Esophagus squamous epithelium (tissue), 5 donors: Measurements from ENCODE around the gene MYO1D. TPM values are rescaled to one million over a fixed set of nuclear protein-coding genes. Genes with fewer than 3 reads are reported as not detected.

Experiments
- DNase-seq: peaks from one replicate; lab custom pipeline; 2025; lab: John Stamatoyannopoulos, UW
- H3K27ac ChIP-seq, 4 donors: fragments of 200-600 bp; sonication (generic); one replicate each; pipeline ENCODE4 v1.5.1; 2016 to 2019; ENCODE audit warnings: mild to moderate bottlenecking in 1 of 4
- H3K27me3 ChIP-seq, 4 donors: fragments of 200-600 bp; sonication (generic); 1 replicate in 3 of 4; 2 replicates in 1 of 4; pipeline versions ENCODE4 v1.5.1 to v1.6.0; 2017 to 2021; ENCODE audit warnings: antibody characterized with exemption in 1 of 4
- H3K36me3 ChIP-seq, 3 donors: fragments of 200-600 bp; sonication (generic); one replicate each; pipeline ENCODE4 v1.5.1; 2016 to 2019
- H3K4me1 ChIP-seq, 3 donors: fragments of 200-600 bp; sonication (generic); one replicate each; pipeline ENCODE4 v1.5.1; 2017 to 2019
- H3K4me3 ChIP-seq, 4 donors: fragments of 200-600 bp; sonication (generic); 1 replicate in 3 of 4; 2 replicates in 1 of 4; pipeline ENCODE4 v1.5.1; 2016 to 2019; ENCODE audit warnings: mild to moderate bottlenecking in 2 of 4, moderate library complexity in 1 of 4
- H3K9me3 ChIP-seq, 3 donors: fragments of 200-600 bp; sonication (generic); one replicate each; pipeline ENCODE4 v1.5.1; 2016 to 2019
- POLR2A ChIP-seq, 4 donors: fragments of 450-650 bp; IDR thresholded peaks; one replicate each; pipeline ENCODE4 v1.6.1; 2017; ENCODE audit warnings: antibody characterized with exemption in 4 of 4, mild to moderate bottlenecking in 4 of 4, moderate library complexity in 3 of 4
- WGBS, 2 donors: methylation state at CpG; one replicate each; pipeline ENCODE4 v1.1.5; 2018; 5-methylcytosine and 5-hydroxymethylcytosine counted together
- intact Hi-C: fragments of 100-400 bp; cut with DNase I; formaldehyde crosslinking; loops from one replicate; pipeline ENCODE4 v1.15.0; 2022
- total RNA-seq, 4 donors: library from RNA; depleted of rRNA; stranded (reverse); fragments of >200 nt; gene quantifications; one replicate each; pipeline ENCODE4 v1.1.0, GENCODE V29; 2016
- TF ChIP-seq, protein P1 (sequence below), 6 experiments: fragments of 450-650 bp in 4 of 6; fragments of 200-600 bp in 2 of 6; sonication (generic) in 2 of 6; IDR thresholded peaks; one replicate each; pipeline ENCODE4 v1.5.1; 2016 to 2019; ENCODE audit warnings: antibody characterized with exemption in 6 of 6, mild to moderate bottlenecking in 4 of 6, moderate library complexity in 4 of 6
- donor health status: DM: yes; HTN: yes; CAD: no.

The MYO1D gene
- total RNA-seq, 4 donors from 2014 or later, result 58.8 to 86.8 (median 64.3) TPM

DNA sequence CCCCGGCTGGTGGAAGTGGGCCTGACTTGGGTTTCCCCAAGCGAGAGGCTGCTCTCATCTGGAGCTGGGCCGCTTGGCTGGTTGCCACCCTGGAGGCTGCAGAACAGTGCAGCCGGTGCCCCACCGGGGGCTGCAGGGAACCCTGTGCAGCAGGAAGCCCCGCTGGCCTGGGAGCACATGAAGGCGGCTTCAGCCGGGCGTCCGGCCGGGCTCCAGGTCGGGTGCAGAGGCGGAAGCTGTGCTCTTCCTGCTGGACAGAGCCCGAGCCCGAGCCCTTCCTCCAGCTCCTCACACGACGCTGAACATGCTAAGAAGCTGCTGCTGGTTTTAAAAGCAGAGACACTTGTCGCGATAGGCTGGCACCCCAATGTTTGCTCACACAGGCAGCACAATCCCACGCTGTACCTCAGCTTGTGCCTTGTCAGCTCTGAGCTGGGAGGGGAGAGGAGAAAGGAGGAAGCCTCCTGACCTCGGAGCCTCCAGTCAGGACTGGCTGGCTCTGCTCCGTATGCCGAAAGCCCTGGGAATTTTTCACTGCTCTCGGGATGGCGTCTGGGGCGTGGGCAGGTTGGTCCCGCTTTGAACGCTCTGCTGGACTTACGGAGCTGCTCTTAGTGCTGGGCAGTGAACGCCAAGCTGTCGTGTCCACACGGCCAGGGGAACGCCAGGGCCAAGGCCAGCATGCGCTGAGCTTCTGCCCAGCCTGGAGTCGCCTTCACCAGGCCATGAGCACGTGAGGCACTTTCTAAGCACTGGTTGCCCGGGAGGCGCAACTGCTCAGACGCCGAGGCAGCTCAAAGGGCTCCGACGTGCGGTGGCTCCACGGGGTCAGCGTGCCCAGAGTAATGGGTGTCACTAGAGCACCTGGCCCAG lies 381.3 kb downstream of the MYO1D start:
- no peak for DNase-seq
- no peak overlapping the region for H3K4me3 ChIP-seq
- H3K27ac ChIP-seq, result no peak overlapping the region
- H3K9me3 ChIP-seq, result no peaks in the 10 kb centered on the region
- H3K27me3 ChIP-seq, result no peaks in the 10 kb centered on the region
- 80% methylated on average over 5 of the region's 45 CpGs; no CpG with 5 or more reads in 1 of the 2 donors for WGBS, 2 donors
- intact Hi-C loops, result no loop called here
- peaks cover 5 to 68% (median 10%) of the 10 kb centered on the region in 3 donors for H3K4me1 ChIP-seq
- peaks cover 0 to 38% (median 0%) of the 10 kb centered on the region in 3 donors for H3K36me3 ChIP-seq
- no peak for TF ChIP-seq POLR2A (IDR thresholded peaks at IDR 0.05)
- TF ChIP-seq, protein P1, sequence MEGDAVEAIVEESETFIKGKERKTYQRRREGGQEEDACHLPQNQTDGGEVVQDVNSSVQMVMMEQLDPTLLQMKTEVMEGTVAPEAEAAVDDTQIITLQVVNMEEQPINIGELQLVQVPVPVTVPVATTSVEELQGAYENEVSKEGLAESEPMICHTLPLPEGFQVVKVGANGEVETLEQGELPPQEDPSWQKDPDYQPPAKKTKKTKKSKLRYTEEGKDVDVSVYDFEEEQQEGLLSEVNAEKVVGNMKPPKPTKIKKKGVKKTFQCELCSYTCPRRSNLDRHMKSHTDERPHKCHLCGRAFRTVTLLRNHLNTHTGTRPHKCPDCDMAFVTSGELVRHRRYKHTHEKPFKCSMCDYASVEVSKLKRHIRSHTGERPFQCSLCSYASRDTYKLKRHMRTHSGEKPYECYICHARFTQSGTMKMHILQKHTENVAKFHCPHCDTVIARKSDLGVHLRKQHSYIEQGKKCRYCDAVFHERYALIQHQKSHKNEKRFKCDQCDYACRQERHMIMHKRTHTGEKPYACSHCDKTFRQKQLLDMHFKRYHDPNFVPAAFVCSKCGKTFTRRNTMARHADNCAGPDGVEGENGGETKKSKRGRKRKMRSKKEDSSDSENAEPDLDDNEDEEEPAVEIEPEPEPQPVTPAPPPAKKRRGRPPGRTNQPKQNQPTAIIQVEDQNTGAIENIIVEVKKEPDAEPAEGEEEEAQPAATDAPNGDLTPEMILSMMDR (IDR thresholded peaks at IDR 0.05), result no peak

DNA sequence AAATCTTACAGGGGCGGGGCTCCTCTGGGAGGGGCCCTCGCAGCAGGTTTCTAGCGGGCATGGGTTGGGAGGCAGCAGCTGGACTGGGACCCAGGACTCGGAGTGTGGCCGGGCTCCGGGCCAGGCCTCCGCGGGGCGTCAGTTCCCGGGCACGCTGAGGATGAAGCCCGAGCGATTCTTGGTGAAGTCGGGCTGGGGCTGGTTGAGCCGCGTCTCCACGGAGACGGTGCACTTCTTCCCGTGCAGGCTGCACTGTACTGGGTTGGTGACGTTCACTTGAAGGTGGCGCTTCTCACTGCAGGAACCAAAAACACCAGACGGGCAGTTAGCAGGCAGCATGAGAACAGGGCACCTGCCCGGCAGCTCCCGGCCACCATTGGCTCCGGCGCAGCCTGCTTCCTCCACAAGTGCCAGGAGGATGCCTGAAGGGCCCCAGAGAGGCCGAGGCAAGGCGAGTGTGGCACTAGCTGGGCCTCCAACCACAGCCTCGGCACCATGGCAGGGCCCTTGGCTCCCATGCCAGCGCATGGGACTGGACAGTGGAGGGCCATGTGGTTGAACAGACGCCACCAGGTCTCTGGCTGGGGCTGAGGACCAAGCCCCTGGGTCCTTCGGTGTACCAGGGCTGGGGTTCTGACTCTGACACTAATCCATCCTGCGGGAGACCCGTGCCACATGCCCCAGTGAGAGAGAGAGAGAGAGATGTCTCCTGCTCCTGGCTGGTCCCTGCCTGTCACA lies 382.1 kb downstream of the MYO1D start:
- no peak overlapping the region for H3K27ac ChIP-seq
- no peak for DNase-seq
- TF ChIP-seq, protein P1 (IDR thresholded peaks at IDR 0.05), result no peak
- TF ChIP-seq POLR2A (IDR thresholded peaks at IDR 0.05), result no peak
- H3K27me3 ChIP-seq, result no peaks in the 10 kb centered on the region
- H3K4me1 ChIP-seq, result peaks cover 5 to 76% (median 10%) of the 10 kb centered on the region in 3 donors
- 92 to 93% methylated on average over 6 to 18 of the region's 34 CpGs for WGBS, 2 donors
- H3K9me3 ChIP-seq, result no peaks in the 10 kb centered on the region
- no peak overlapping the region for H3K4me3 ChIP-seq
- intact Hi-C loops, result no loop called here
- H3K36me3 ChIP-seq, result peaks cover 0 to 46% (median 0%) of the 10 kb centered on the region in 3 donors

DNA sequence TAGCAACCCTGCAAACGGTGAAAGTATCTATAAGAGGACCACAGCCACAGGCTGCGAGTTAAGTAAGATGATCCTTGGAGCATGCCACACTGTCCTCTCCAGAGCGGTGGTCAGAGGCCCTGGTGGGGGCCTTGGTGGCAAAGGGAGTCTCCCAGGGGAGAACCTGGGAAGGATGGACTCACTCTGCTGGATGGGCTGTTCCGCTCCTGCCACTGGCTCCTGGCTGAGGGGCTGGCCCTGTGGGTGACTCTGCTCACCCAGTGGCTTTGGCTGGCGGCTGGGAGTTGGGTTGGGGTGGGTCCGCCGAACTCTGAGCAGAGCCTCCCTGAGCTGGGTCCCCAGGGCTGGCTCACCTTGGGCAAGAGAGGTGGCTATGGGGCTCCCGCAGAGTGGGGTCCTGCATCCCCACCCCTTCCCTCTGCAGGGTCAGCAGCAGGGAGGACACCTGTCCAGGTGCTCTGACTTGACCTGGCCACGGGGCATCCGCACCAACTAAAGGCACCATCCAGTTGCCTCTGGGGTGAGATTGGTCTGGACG lies 382.9 kb downstream of the MYO1D start:
- Histone ChIP-seq H3K4me3 (no peak overlapping the region), H3K27me3 (no peaks in the 10 kb centered on the region), H3K9me3 (no peaks in the 10 kb centered on the region), H3K27ac (no peak overlapping the region), H3K36me3 (peaks cover 0 to 53% (median 0%) of the 10 kb centered on the region in 3 donors), H3K4me1 (peaks cover 5 to 84% (median 10%) of the 10 kb centered on the region in 3 donors)
- 89% methylated on average over 5 of the region's 11 CpGs; no CpG with 5 or more reads in 1 of the 2 donors for WGBS, 2 donors
- DNase-seq, result no peak
- TF ChIP-seq, protein P1 (IDR thresholded peaks at IDR 0.05), result no peak
- no peak for TF ChIP-seq POLR2A (IDR thresholded peaks at IDR 0.05)
- intact Hi-C loops, result no loop called here

DNA sequence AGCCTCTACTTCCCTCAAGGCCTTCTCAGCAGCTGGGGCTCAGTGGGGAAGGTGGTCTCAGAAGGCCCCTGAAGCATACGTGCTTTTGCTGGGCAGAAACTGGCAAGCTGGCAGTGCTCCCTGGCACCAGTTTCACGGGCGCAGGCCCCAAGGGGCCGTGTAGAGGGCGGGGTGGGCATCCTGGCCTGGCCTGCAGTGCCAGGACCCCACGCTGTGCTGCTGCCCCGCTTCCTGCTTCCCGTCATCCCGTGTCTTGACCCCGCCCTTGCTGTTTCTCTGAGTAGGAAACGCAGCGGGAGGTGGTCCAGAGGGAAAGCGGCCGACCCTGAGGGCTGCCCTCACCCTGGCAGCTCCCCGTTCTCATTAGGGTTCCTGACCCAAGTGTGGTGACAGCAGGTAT lies 383.4 kb downstream of the MYO1D start:
- intact Hi-C loops, result no loop called here
- Histone ChIP-seq H3K9me3 (no peaks in the 10 kb centered on the region), H3K27me3 (no peaks in the 10 kb centered on the region), H3K36me3 (peaks cover 0 to 58% (median 0%) of the 10 kb centered on the region in 3 donors), H3K27ac (no peak overlapping the region), H3K4me1 (peaks cover 5 to 89% (median 10%) of the 10 kb centered on the region in 3 donors), H3K4me3 (no peak overlapping the region)
- no peak for DNase-seq
- WGBS, 2 donors, result 87 to 92% methylated on average over 3 to 6 of the region's 15 CpGs
- no peak for TF ChIP-seq POLR2A (IDR thresholded peaks at IDR 0.05)
- TF ChIP-seq, protein P1 (IDR thresholded peaks at IDR 0.05), result no peak
